GM19468 (cell line): ENCODE data around the gene STX8.

Experiments
- ATAC-seq: cut with Tn5 transposase; IDR thresholded peaks from one replicate; pipeline ENCODE4 v1.9.1; 2021; ENCODE audit warnings: mild to moderate bottlenecking, moderate library complexity, moderate number of reproducible peaks; ENCODE audit not compliant: unreplicated experiment; ENCODE audit errors: extremely low read depth

The STX8 gene

DNA sequence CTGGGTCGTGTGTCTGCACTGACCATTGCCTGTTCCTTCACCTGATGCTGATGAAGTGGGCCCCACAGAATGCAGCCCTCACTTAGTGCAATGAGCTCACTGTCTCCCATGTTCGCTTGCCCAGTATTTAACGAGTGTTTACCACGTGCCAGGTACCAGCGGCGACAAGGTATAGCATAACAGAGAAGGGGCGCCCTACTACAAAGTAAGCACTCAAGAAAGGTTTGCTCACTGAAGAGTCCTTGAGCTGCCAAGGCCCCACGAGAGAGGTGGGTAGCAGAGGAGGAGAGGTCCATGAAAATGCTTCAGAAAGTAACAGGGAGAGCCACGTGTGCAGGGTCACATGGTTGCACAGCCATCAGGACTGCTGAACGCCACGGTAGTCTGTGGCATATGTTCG lies 324.3 kb downstream of the STX8 start:
- no peak for ATAC-seq

DNA sequence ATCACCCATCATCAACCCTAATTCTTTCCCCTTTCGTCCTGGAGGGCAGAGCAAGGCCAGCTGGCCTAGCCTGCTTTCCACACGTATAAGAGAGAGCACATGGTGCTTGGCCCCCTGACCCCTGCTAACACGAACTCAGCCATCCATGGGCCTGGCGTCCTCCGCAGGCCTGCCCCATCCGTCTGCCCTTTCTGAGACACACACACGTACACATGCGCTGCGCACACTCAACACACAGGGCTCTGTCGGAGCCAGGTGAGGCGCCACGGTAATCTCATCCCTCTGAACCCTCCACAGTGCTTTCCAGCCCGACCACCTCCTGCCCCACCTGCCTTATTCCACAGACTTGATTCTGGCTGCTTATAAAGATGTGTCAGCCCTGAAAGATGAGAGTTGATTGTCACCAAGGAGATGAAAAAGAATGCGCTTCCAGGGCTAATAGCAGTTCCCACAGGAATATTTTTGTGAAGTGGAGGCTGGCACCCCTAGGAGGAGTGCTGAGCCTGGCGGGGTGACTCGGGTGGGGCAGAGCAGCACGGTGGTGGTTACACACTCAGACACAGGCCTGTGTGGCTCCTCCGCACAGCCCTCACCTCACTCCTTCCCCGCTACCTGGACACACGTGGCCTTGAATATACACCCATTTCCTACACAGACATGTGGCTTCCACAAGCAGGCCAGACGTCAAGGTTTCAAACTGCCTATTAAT lies 326.2 kb downstream of the STX8 start:
- no peak for ATAC-seq

DNA sequence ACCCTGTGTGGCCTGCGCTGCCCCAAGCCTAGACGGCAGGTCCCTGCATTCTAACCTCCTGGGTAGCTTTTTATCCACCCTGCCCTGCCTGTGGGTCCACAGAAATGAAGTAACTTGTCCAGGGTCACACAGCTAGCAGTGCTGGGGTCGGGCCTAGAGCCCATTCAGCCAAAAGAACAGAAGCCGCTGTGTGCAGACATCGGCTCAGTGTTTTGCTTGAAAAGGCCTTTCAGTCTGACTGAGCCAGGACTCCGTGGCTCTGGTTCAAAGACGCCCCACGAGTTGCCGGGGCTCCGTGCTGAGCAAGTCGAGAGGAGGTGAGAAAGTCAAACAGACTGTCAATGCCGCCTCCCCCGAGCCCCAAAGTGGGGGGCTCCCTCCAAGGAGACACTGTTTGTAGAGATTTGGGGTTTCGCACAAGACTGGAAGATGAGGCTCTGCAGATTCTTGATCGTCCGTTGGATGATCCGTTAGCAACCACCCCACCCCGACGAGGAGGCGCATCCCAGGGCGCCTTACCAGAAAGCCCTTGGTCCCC lies 328.1 kb downstream of the STX8 start:
- ATAC-seq, result no peak

DNA sequence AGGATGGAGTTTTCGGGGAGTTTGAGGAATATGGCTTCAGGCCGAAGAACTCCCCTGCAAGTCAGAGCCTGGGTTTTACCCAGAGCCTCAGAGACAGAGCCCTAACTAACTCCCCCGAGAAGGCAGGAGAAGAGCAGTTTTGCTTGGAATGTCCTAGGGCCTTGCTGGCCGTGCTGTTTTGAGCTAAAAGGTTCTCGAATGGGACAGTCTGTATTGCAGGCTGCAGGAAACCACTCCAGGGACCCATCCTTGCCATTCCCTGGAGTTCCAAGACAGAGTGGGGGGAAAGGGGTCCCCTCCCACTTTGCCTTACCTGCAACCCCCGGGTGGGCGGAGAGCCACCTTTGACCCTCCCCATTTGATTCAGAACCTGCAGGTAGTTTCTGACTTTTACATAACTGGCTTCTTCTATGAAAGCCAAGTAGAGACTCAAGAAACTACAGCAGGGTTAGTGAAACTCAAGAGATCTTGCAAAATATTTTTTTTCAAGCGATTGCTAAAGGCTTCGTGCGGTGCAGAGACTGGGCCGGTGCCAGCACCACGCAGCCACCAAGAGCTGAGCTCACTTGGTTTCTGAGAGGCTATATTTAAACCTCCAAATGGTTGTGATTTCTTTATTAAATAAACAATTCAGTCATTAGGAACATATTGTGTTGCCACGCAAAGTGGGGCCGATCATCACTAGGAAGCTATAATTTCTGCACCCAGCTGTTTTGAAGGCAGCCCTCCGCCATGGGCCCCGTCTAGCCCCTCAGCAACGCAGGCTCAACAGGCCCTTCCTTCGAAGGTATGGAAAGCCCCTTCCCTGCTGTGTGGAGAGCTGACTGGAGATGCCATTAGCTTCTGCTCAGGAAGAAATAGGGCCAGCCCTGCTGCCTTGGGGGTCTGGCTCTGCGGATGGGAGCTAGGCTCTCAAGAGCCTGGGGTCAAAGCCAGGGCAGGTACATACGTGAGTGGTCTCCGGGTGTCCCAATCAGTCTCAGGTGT lies 331.3 kb downstream of the STX8 start:
- no peak for ATAC-seq

DNA sequence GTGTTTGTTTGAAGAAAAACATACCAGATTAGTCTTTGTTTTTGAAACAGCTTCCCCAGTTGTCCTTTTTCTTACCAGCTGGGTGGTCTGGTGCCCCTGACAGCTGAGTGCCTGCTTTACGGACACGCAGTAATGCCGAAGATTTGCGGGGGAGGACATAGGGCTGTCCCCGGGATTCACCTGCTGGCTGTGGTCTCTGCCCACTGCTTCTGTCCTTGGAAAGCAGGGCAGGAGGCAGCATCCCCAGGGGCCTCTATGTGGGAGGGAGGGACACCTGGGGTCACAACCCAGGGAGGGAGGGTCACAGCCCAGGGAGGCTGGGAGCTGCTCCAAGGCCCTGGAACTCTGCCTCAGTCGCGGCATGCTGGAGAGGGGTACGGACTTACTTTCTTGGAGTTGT lies 332.6 kb downstream of the STX8 start:
- no peak for ATAC-seq

DNA sequence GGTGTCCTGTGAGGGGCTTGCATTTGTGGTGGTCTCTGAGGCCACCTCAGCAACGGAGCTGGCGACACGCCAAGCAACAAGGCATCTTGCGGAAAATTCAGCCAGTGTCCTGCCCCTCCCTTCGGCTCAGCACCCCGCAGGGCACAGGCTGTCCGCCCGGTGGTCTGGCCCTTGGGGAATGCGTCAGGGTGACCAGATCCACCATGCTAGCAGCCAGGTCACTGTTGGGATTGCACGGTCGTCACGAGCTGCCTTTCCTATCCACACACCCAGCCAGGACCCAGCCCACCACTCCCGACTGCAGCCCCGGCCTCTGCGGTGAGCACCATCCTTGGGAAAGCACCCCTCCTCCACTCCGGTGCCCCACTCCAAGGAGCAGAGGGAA lies 333.1 kb downstream of the STX8 start:
- ATAC-seq, result no peak

DNA sequence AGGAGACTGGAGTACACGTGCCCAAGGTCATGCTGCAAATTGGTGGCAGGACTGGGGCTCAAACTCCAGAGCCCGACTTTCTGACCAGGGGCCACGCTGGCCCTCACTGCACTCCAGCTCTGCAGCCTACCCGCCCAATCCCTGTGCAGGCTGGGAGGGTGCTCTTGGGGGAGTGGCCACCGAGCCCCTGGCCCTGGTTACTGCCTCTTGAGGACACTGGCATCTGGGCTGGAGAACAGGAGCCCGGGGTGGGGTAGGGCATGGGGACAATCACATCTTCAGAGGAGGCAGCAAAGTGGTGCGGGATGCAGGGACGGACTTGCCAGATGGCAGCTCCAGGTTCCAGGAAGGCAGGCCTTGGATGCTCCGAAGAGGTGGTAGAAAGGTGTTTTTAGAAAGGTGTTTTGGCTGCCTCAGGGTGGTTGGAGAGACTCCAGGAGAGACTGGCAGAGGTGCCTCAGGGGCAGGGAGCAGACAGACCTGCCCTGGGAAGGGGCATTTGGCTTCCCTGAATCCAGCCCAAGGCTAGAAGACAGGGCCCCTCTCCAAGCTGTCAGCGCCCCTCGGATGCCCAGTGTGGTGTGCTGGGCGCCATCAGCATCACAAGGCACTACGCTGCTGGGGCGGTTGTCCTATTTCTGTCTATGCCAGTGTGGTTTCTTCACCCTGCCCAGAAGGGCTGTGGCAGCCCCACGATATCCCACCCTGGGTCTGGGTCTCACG lies 333.7 kb downstream of the STX8 start:
- no peak for ATAC-seq

DNA sequence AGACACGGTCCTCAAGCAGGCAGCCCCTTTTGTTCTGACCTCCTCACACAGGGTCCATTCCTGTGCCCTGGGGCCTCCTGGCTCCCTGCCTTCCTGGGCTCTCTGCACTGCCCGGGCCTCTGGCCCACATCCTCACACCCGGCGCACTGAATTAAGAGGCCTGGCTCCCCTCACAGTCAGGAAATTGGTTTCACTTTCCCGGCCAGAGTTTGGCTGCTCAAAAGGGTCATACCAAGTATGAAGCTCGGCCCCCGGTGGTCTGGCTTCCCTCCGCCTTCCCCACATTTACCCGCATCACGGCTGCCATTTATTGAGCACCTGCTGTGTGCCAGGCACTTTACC lies 334.3 kb downstream of the STX8 start:
- ATAC-seq, result no peak

DNA sequence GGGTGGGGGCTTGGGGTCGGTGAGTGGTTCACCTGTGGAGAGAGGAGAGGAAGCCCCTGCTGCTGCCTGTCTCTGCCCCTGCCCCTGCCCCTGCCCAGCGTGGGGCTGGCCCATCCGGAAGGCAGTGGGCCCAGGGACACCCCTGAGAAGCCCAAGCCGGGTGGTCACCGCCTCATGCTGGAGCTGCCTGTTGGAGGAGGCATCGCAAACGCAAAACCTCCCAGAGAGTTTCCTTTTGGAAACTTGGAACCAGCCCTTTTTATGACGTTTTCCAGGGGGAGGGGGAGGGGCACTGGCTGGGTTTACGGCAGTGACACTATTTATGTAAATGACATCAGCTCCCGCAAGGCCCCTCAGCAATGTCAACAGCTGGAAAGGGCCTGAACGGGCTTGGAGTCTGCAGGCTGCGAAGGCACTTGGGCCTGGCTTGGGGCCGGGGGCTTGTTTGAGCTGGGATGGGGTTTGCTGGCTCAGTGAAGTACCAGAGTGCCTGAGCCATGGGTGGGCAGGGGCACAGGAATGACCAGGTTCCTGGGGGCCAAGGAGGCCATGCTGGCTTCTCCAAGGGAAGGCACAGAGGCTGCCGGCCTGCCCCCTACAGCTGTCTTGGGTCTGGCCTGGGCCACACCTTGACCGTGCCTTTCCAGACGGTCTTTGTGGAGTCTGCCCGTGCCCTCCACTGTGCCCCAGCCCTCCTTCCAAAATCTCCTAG lies 334.8 kb downstream of the STX8 start:
- ATAC-seq, result no peak

DNA sequence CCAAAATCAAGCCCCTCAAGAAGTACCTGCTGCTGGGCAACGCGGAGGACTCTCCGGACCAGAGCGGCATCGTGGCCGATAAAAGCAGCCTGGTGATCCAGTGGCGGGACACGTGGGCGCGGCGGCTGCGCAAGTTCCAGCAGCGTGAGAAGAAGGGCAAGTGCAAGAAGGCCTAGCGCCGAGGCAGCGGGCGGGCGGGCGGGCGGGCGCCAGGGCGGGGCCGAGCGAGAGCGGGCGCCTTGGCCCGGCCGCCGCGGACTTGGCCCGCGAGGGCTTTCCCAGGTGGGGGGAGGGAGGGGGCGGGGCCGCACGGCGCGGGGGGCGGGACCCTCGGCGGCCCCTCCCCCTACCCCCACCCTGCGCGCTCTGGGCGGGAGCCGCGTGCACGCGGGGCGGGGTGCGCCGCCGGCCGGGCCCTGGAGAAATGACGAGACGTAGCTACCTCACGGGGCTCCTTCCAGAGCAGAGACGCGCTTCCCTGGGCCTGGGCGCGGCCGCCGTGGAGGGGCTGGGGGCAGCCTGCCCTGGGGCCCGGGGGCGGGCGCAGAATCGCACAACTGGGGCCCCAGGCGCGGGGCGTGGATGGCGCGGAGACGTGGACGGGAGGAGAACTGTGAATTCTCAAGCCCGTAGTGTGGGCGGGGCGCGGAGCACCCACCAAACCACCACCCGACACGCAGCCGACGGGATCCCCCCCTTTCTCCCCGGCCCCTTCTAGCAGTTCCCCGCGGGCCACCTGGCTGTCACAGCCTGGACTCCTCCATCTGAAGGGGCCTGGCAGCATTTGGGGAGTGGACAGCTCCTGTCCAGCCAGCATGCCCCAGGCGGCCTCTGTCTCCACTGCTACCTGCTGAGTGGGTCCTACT lies 335.6 kb downstream of the STX8 start:
- no peak for ATAC-seq

DNA sequence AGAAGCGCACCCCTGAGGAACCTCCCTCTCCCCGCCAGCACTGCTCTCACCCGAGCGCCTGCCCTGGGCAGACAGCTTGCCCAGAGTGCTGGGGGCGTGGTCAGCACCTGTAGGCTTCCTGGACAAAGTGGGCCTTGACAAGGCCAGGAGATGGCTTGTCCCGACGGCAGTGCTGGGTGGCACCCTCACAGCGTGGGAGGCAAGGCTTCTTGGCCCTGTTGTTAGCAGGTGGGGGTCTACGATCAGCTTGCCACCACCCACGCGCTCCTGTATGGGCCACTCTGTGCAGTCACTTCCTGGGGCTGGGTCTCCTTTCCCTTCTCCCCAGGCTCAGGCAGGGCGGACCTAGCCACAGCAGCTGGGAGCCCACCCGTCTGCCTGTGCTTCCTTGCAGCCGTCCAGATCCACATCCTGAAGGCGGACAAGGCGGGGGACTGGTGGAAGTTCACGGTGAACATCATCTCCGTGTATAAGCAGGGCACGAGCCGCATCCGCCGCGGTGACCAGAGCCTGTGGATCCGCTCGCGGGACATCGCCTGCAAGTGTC lies 336.3 kb downstream of the STX8 start:
- ATAC-seq, result no peak

DNA sequence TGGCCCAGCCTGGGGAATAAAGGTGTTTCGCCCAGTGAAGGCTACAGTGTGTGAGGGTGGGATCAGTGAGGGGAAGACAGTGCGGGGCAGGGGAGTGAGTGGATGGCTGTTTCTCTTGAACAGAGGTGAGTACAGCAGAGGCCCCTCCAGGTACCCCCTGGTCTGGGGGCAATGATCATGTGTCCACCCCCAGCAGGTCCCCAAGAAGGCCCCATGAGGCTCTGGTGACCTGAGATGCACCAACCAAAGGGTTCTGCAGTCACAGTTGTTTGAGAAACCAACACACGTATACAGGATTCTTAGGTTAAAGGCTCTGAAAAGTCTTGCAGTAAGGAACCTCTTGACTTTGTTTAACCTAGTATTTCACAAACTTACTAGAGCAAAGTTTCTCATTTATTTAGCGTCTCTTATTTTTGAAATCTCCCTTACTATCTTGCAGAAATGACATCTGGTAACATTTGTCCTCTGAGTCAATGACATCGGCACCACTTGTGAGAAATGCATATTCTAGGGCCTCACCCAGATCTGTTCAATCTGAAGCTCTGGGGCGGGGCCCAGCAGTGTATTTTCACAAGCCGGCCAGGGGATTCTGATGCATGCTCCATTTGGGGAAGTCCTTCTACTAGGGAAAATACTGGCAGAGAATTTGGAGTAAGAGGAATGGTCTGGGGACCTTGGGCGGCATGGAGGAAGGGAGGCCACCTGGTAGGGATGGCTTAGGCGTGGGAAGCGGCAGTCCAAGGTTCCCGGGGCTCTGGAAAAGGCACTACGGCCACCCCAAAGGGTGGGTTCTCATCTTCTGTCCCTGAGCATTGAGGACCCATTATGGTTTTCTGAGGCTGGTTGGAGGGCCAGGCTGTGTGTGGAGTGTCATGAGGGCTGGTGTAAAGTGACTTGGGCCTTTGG lies 337.0 kb downstream of the STX8 start:
- no peak for ATAC-seq

DNA sequence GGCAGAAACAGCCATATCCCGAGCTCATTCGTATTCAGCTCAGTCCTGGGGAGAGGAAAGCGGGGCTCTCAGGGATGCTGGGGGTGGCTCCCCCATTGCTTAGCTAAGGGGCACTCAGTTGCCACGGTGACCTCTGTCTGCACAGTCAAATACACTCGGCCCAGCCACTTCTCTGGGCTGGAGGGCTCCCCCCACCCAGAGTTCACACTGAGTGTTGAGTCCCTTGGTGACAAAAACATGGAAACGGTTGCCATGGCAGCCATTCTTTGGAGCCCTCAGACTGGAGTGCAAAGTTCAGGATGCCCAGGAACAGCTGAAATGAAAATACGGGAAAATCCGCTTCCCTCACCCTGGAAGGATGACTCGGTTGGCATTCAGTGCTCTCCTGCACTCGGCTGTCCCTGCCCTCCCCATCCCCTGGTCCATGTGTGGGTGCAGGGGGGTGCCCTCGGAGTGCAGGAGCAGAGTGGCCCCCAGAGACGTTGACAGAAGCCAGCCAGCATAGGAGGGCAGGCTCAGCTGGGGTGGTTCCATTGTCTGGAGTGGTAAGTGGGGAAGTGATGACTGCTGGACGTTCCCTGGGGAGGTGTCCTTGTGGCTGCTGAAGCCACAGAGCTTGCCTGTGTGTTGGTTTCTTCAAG lies 337.8 kb downstream of the STX8 start:
- ATAC-seq, result no peak

DNA sequence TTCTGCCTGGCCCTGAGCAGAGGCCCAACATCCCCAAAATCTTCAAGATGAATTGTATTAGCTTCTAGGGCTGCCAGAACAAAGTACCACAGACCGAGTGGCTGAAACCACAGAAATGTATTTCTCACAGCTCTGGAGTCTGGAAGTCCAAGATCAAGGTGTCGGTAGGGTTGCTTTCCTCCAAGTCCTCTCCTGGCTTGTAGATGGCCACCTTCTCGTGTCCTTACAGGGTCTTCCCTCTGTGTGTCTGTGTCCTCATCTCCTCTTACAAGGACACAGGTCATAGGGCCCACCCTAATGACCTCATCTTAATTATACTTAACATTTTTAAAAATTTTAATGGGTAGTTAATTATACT lies 338.6 kb downstream of the STX8 start:
- ATAC-seq, result no peak

DNA sequence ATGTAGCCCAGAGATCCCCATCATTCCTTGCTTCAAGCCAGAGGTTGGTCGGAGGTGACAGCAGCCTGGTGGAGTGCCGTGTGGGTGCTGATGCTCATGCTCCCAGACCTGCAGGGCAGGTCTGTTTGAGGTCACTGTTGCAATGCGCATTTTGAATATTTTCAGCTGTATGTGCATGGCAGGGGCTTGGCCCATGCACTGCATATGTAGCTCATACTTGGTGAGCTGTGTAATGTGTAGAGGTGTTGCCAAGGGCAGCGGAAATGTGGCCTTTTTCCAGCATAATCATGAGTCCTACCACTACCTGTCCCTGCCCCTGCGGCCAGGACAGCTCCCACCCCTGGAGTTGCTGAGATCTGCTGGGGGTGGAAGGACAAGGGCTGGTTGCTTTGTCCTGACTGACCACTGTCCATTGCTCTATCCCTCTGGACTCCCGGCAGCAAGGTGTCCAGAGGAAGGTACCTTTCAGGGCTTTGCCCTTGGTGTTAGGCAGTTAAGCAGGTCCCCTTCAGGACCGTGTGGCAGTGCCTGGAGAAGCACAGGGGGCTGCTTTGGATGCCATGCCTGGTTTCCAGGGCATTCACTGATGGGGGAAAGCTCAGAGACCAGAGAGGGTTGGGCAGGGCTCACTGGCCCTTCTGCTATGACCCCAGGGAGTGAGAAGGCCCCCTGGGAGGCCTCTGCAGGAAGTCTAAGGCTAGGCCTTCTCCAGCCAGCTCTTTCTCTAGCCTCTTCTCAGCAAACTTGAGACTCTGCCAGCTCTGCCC lies 339.2 kb downstream of the STX8 start:
- ATAC-seq, result no peak

DNA sequence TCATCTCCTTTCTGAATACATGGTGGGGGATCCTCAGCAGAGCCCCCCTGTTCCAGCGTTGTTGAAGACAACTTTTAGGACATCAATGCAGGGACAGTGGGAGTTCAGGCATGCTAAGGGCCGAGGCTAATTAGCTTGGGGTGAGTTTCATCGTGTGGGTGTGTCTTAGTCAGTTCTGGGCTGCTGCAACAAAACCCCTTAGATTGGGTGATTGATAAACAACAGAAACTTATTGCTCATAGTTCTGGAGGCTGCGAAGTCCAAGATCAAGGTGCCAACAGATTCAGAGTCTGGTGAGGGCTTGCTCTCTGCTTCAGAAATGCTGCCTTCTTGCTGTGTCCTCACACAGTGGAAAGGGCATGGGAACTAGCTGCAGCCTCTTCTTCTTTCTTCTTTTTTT lies 340.3 kb downstream of the STX8 start:
- ATAC-seq, result no peak
